IMR-90 (cell line): ENCODE data around the gene CKLF. TPM values are rescaled to one million over a fixed set of nuclear protein-coding genes. Genes with fewer than 3 reads are reported as not detected.

Experiments
- ATAC-seq: fragments of 200-7000 bp; cut with Tn5 transposase; 2 replicates; pipeline ENCODE4 v1.9.1; 2020; ENCODE audit warnings: low read depth, mild to moderate bottlenecking, moderate library complexity
- BruUV-seq: library from RNA; stranded (reverse); fragments of 400-500 nt; replicated peaks from 2 replicates; lab custom pipeline; 2021; lab: Mats Ljungman, UMichigan
- CTCF ChIA-PET: fragments of 300-600 bp; formaldehyde crosslinking; extraction: SDS; loops from one replicate; lab custom pipeline; 2021; ENCODE audit warnings: antibody characterized with exemption; lab: Yijun Ruan, JAX
- POLR2A ChIA-PET: fragments of 300-600 bp; sonication (Branson Sonifier 250); formaldehyde crosslinking; loops from one replicate; lab custom pipeline; 2022; ENCODE audit warnings: antibody characterized with exemption; ENCODE audit not compliant: unreplicated experiment; lab: Charles Lee
- DNase-seq: peaks from one replicate; pipeline ENCODE4 v3.0.0; 2013
- H2AFZ ChIP-seq: replicated peaks from 2 replicates; pipeline ENCODE3; 2013; ENCODE audit warnings: low read length, mild to moderate bottlenecking; ENCODE audit not compliant: poor library complexity
- H2AK5ac ChIP-seq: 2 replicates; pipeline ENCODE4 v1.6.1; 2013; ENCODE audit warnings: low read depth, low read length, inconsistent platforms
- H2AK9ac ChIP-seq: replicated peaks from 2 replicates; pipeline ENCODE3; 2013; ENCODE audit warnings: mild to moderate bottlenecking, low read depth, low read length, moderate library complexity; ENCODE audit not compliant: poor library complexity
- H2BK120ac ChIP-seq: 2 replicates; pipeline ENCODE4 v1.6.1; 2013; ENCODE audit warnings: low read depth, low read length, inconsistent platforms
- H2BK15ac ChIP-seq: 3 replicates; pipeline ENCODE4 v1.6.1; 2013; ENCODE audit warnings: low read depth, low read length, inconsistent platforms
- H2BK20ac ChIP-seq: 2 replicates; pipeline ENCODE4 v1.6.1; 2013; ENCODE audit warnings: low read depth, mild to moderate bottlenecking, inconsistent platforms, low read length, moderate library complexity
- H2BK5ac ChIP-seq: 2 replicates; pipeline ENCODE4 v1.6.1; 2013; ENCODE audit warnings: mild to moderate bottlenecking, low read depth, low read length, inconsistent platforms; ENCODE audit not compliant: poor library complexity, severe bottlenecking
- H3K14ac ChIP-seq: replicated peaks from 2 replicates; pipeline ENCODE4 v1.6.1; 2013; ENCODE audit warnings: low read depth, low read length, inconsistent platforms
- H3K18ac ChIP-seq: 2 replicates; pipeline ENCODE4 v1.6.1; 2013; ENCODE audit warnings: low read depth, low read length, control low read depth
- H3K23ac ChIP-seq: 2 replicates; pipeline ENCODE4 v1.6.1; 2013; ENCODE audit warnings: low read depth, low read length, inconsistent platforms
- H3K27ac ChIP-seq: 2 replicates; pipeline ENCODE4 v1.5.1; 2013; ENCODE audit warnings: mild to moderate bottlenecking, control low read depth, low read length; ENCODE audit not compliant: insufficient read depth
- H3K27me3 ChIP-seq: 2 replicates; pipeline ENCODE4 v1.6.1; 2013; ENCODE audit warnings: low read length; ENCODE audit not compliant: control insufficient read depth, insufficient read depth
- H3K36me3 ChIP-seq: 2 replicates; pipeline ENCODE4 v1.6.1; 2013; ENCODE audit warnings: low read length, mixed read lengths; ENCODE audit not compliant: control insufficient read depth, insufficient read depth
- H3K4ac ChIP-seq: 2 replicates; pipeline ENCODE4 v1.6.1; 2013; ENCODE audit warnings: low read depth, low read length, inconsistent platforms
- H3K4me1 ChIP-seq: 2 replicates; pipeline ENCODE4 v1.6.1; 2013; ENCODE audit warnings: low read length, mixed read lengths; ENCODE audit not compliant: control insufficient read depth, insufficient read depth
- H3K4me2 ChIP-seq: 2 replicates; pipeline ENCODE4 v1.6.1; 2013; ENCODE audit warnings: low read depth, mild to moderate bottlenecking, control low read depth, low read length, moderate library complexity
- H3K4me3 ChIP-seq: 2 replicates; pipeline ENCODE4 v1.5.1; 2013; ENCODE audit warnings: low read depth, mild to moderate bottlenecking, control low read depth, low read length, moderate library complexity; ENCODE audit not compliant: insufficient read depth
- H3K56ac ChIP-seq: 2 replicates; pipeline ENCODE4 v1.6.1; 2013; ENCODE audit warnings: low read length, inconsistent platforms; ENCODE audit not compliant: insufficient read depth; ENCODE audit errors: extremely low read depth
- H3K79me1 ChIP-seq, 2 experiments: 2 replicates each; pipeline ENCODE4 v1.6.1; 2013; ENCODE audit warnings: low read length in 2 of 2, inconsistent platforms in 1 of 2, low read depth in 1 of 2
- H3K9ac ChIP-seq: 2 replicates; pipeline ENCODE4 v1.6.1; 2013; ENCODE audit warnings: low read depth, low read length, control low read depth
- H3K9me1 ChIP-seq: 2 replicates; pipeline ENCODE4 v1.6.1; 2013; ENCODE audit warnings: low read length, inconsistent platforms; ENCODE audit not compliant: insufficient read depth
- H3K9me3 ChIP-seq: 2 replicates; pipeline ENCODE4 v1.6.1; 2013; ENCODE audit warnings: low read length; ENCODE audit not compliant: control insufficient read depth, insufficient read depth
- H4K20me1 ChIP-seq: 2 replicates; pipeline ENCODE4 v1.6.1; 2013; ENCODE audit warnings: low read length, inconsistent platforms; ENCODE audit not compliant: insufficient read depth
- H4K5ac ChIP-seq: 2 replicates; pipeline ENCODE4 v1.6.1; 2013; ENCODE audit warnings: mild to moderate bottlenecking, low read depth, low read length, control low read depth
- H4K8ac ChIP-seq, 2 experiments: 2 replicates each; pipeline ENCODE4 v1.6.1; 2013; ENCODE audit warnings: low read depth in 2 of 2, low read length in 2 of 2, control low read depth in 1 of 2, inconsistent platforms in 1 of 2
- H4K91ac ChIP-seq: 2 replicates; pipeline ENCODE4 v1.6.1; 2013; ENCODE audit warnings: low read depth, low read length, inconsistent platforms; ENCODE audit not compliant: insufficient read depth
- BHLHE40 ChIP-seq: fragments of 150-350 bp; IDR thresholded peaks from 2 replicates; pipeline ENCODE4 v1.6.1; 2016; ENCODE audit warnings: mild to moderate bottlenecking, low read depth, low read length
- MAZ ChIP-seq: IDR thresholded peaks from 2 replicates; pipeline ENCODE4 v1.6.1; 2012; ENCODE audit warnings: low read depth, mild to moderate bottlenecking, low read length, improper control_type of control experiment, moderate library complexity, borderline replicate concordance
- MXI1 ChIP-seq: IDR thresholded peaks from 2 replicates; pipeline ENCODE4 v1.6.1; 2012; ENCODE audit warnings: low read depth, mild to moderate bottlenecking, low read length, moderate library complexity, borderline replicate concordance
- RAD21 ChIP-seq: IDR thresholded peaks from 2 replicates; pipeline ENCODE4 v1.6.1; 2012; ENCODE audit warnings: low read length, improper control_type of control experiment
- RCOR1 ChIP-seq: IDR thresholded peaks from 2 replicates; pipeline ENCODE4 v1.6.1; 2012; ENCODE audit warnings: mild to moderate bottlenecking, low read length, improper control_type of control experiment; ENCODE audit not compliant: insufficient replicate concordance
- RFX5 ChIP-seq: IDR thresholded peaks from 2 replicates; pipeline ENCODE4 v1.8.0; 2012; ENCODE audit warnings: low read depth, mild to moderate bottlenecking, low read length, moderate library complexity
- SMC3 ChIP-seq: fragments of 150-350 bp; IDR thresholded peaks from 2 replicates; pipeline ENCODE4 v1.6.1; 2016; ENCODE audit warnings: low read depth, mild to moderate bottlenecking, antibody characterized with exemption, low read length, moderate library complexity
- WGBS, 2 experiments: methylation state at CpG; one replicate each; pipeline versions ENCODE4 v1.1.5 to v1.1.7; 2013; ENCODE audit warnings: missing lambda C conversion rate in 2 of 2; ENCODE audit not compliant: insufficient read length in 1 of 2; ENCODE audit errors: extremely low coverage in 2 of 2; 5-methylcytosine and 5-hydroxymethylcytosine counted together
- dilution Hi-C: fragments of 300-500 bp; cut with HindIII; formaldehyde crosslinking; loops from one replicate; pipeline ENCODE4 v1.14.3; 2018; ENCODE audit warnings: low sequenced_read_pairs; ENCODE audit not compliant: unreplicated experiment
- in situ Hi-C: fragments of 300-500 bp; cut with MboI; formaldehyde crosslinking; loops from 3 replicates; pipeline ENCODE4 v1.14.3; 2019; ENCODE audit warnings: low sequenced_read_pairs, inconsistent platforms, mixed read lengths
- intact Hi-C: fragments of 100-400 bp; cut with micrococcal nuclease; formaldehyde crosslinking; loops from 2 replicates; pipeline ENCODE4 v1.10.0; 2022
- polyA plus RNA-seq, 3 experiments: library from polyadenylated mRNA; depleted of rRNA; stranded (reverse); fragments of >200 nt; gene quantifications; 2 replicates each; pipeline ENCODE4 v1.2.3, GENCODE V29; 2012; ENCODE audit warnings: low replicate concordance in 1 of 3
- total RNA-seq: library from RNA; depleted of rRNA; stranded (reverse); fragments of >200 nt; gene quantifications from 2 replicates; pipeline ENCODE4 v1.2.3, GENCODE V29; 2012

CKLF gene
- total and polyA plus RNA-seq, 2 of the 4 experiments (the other 2 are of a cell fraction), result 60.8 to 92.2 TPM

DNA sequence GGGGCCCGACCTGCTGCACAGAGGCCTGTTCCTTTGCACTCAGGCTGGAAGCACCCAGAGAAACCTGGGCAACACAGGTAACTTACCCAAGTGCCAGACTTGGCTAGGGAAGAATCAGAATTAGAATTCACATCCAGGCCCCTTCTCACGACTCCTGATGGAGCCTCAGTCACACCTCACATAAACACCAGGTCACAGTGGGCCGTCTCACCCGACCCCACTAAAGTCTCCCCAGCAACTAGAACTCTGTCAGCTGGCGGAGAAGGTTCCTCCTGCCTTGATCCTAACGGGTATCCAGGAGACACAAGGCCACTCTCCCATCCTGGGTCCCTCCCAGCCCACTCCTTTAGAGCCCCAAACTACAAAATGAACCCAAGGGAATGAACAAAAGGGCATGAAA lies 8.8 kb upstream of the CKLF start:
- Histone ChIP-seq H4K91ac (no peak overlapping the region), H2BK5ac (no peak overlapping the region), H4K20me1 (no peaks in the 10 kb centered on the region), H3K27me3 (no peaks in the 10 kb centered on the region), H3K9ac (no peak overlapping the region), H3K27ac (no peak overlapping the region), H3K56ac (no peak overlapping the region), H2AFZ (no peak overlapping the region), H3K36me3 (peaks cover 13% of the 10 kb centered on the region), H2AK5ac (no peak overlapping the region), H3K23ac (no peak overlapping the region), H3K4ac (no peak overlapping the region), H3K4me3 (no peak overlapping the region), H3K9me1 (peaks cover 3% of the 10 kb centered on the region; the same call in 1 of the 2 replicates), H3K18ac (no peak overlapping the region), H4K8ac (no peak overlapping the region), H2BK120ac (no peak overlapping the region), H2BK15ac (no peak overlapping the region), H3K4me2 (no peak overlapping the region), H3K79me1 (0 out of 4 replicates have a peak, but pooled peaks cover 0 to 3% of the 10 kb centered on the region in 2 experiments), H4K5ac (no peak overlapping the region), H2AK9ac (no peak overlapping the region), H2BK20ac (no peak overlapping the region), H3K9me3 (no peaks in the 10 kb centered on the region), H3K14ac (no peak overlapping the region), H3K4me1 (no peaks in the 10 kb centered on the region)
- 53% methylated on average over 2 of the region's 6 CpGs; no CpG with 5 or more reads in 1 of the 2 experiments for WGBS, 2 experiments
- intact Hi-C loops, result no loop called here
- BruUV-seq, result no TSS peak
- no peak for TF ChIP-seq MAZ
- TF ChIP-seq BHLHE40, result no peak
- no peak for TF ChIP-seq MXI1
- TF ChIP-seq RAD21, result no peak
- no peak for TF ChIP-seq SMC3
- no peak for TF ChIP-seq RFX5
- TF ChIP-seq RCOR1, result no peak
- dilution Hi-C loops, result no loop called here
- CTCF ChIA-PET, result no interaction called here
- DNase-seq, result no peak
- in situ Hi-C loops, result no loop called here
- POLR2A ChIA-PET, result no interaction called here
- ATAC-seq, result no peak
